SU-DHL-6 (cell line): ENCODE measurements around the gene CLTB.

Experiments
- CTCF ChIP-seq: fragments of 200-600 bp; sonication (generic); IDR thresholded peaks from one replicate; pipeline ENCODE4 v1.5.1; 2017; ENCODE audit warnings: antibody characterized with exemption, mild to moderate bottlenecking, low read length, moderate library complexity; ENCODE audit not compliant: insufficient read depth, poor library complexity, severe bottlenecking
- EZH2phosphoT487 ChIP-seq: fragments of 200-600 bp; sonication (generic), shearing (Covaris generic); conservative IDR thresholded peaks from 2 replicates; pipeline ENCODE4 v1.6.1; 2018; ENCODE audit warnings: mild to moderate bottlenecking, antibody characterized with exemption, low read length, moderate library complexity, mixed read lengths

DNA sequence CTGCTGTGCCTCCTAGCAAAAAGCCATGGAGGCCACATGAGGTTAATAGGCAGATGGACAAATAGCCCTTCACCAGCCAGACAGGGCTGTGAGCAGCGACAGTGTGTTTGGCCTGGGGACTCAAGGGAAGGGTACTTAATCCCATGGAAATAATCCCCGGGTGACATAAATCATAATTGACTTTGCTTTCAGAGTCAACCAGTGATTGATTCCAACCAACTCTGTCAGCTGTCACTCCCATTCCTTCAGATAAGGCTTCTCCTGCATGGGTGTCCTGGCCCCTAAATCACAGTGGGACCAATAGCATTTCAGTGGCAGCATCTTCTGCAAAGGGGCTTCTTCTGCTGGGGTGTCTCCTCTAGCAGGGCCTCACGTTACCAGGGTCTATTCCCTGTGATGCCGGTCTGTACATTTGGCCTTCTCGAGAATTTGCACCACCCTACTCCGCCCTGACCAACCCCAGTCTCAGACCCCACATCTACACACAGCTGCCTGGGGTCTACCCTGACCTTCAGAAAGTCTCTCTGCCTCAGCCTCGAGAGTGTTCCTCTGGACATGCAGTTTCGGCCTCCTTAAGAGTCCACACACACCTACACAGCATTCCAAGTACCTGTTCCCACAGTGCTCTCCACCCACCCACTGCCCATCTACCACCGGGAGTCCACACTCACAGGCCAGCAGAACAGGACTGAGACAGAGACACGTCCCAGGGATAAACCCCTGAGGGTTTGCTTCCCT is 3.7 kb downstream of the CLTB start:
- no peak for TF ChIP-seq CTCF
- no peak for TF ChIP-seq EZH2phosphoT487
